Astrocyte (in vitro differentiated cells and primary cell): ENCODE measurements around the gene ELMO1. TPM values are rescaled to one million over a fixed set of nuclear protein-coding genes. Genes with fewer than 3 reads are reported as not detected.

Experiments
- DNase-seq: peaks from one replicate; pipeline ENCODE4 v3.0.0-alpha.2; 2010; ENCODE audit warnings: low read depth
- FAIRE-seq: peaks from 2 replicates; lab custom pipeline; 2011; peaks lifted over from hg19 to GRCh38; lab: Jason Lieb, UNC
- H2AFZ ChIP-seq: 2 replicates; pipeline ENCODE4 v1.6.0; 2012; ENCODE audit warnings: low read depth, low read length, inconsistent platforms
- H3K27ac ChIP-seq: 2 replicates; pipeline ENCODE4 v1.5.1; 2011; ENCODE audit warnings: low read depth, low read length, inconsistent platforms
- H3K27me3 ChIP-seq: 2 replicates; pipeline ENCODE4 v1.6.0; 2011; ENCODE audit warnings: low read length, inconsistent platforms; ENCODE audit not compliant: insufficient read depth
- H3K36me3 ChIP-seq: 2 replicates; pipeline ENCODE4 v1.5.1; 2011; ENCODE audit warnings: low read length, inconsistent platforms; ENCODE audit not compliant: insufficient read depth
- H3K4me1 ChIP-seq: 2 replicates; pipeline ENCODE4 v1.5.1; 2011; ENCODE audit warnings: low read length, inconsistent platforms; ENCODE audit not compliant: insufficient read depth
- H3K4me2 ChIP-seq: 2 replicates; pipeline ENCODE4 v1.6.0; 2012; ENCODE audit warnings: low read length, inconsistent platforms
- H3K4me3 ChIP-seq: 2 replicates; pipeline ENCODE4 v1.5.1; 2011; ENCODE audit warnings: low read depth, mild to moderate bottlenecking, low read length, inconsistent platforms; ENCODE audit not compliant: insufficient read depth
- H3K79me2 ChIP-seq: 2 replicates; pipeline ENCODE4 v1.6.0; 2012; ENCODE audit warnings: mild to moderate bottlenecking, low read length, inconsistent platforms; ENCODE audit not compliant: insufficient read depth
- H3K9ac ChIP-seq: 2 replicates; pipeline ENCODE4 v1.6.0; 2012; ENCODE audit warnings: mild to moderate bottlenecking, low read length, inconsistent platforms
- H3K9me3 ChIP-seq: 2 replicates; pipeline ENCODE4 v1.5.1; 2012; ENCODE audit warnings: low read depth, mild to moderate bottlenecking, low read length, inconsistent platforms; ENCODE audit not compliant: insufficient read depth
- H4K20me1 ChIP-seq: 2 replicates; pipeline ENCODE4 v1.6.0; 2012; ENCODE audit warnings: low read length, inconsistent platforms; ENCODE audit not compliant: insufficient read depth
- H3K27ac Mint-ChIP-seq: one replicate; pipeline ENCODE4 v1.8.0; 2021; ENCODE audit warnings: mild to moderate bottlenecking, mixed read lengths; ENCODE audit not compliant: unreplicated experiment
- H3K27me3 Mint-ChIP-seq: one replicate; pipeline ENCODE4 v1.8.0; 2021; ENCODE audit warnings: low read depth, mixed read lengths; ENCODE audit not compliant: unreplicated experiment
- H3K36me3 Mint-ChIP-seq: one replicate; pipeline ENCODE4 v1.8.0; 2021; ENCODE audit warnings: low read depth, mixed read lengths; ENCODE audit not compliant: unreplicated experiment
- H3K4me1 Mint-ChIP-seq: one replicate; pipeline ENCODE4 v1.8.0; 2021; ENCODE audit warnings: low read depth, mixed read lengths; ENCODE audit not compliant: unreplicated experiment
- H3K4me3 Mint-ChIP-seq: one replicate; pipeline ENCODE4 v1.8.0; 2021; ENCODE audit warnings: mild to moderate bottlenecking, moderate library complexity, mixed read lengths; ENCODE audit not compliant: unreplicated experiment
- H3K9me3 Mint-ChIP-seq: one replicate; pipeline ENCODE4 v1.8.0; 2021; ENCODE audit warnings: mild to moderate bottlenecking, mixed read lengths; ENCODE audit not compliant: unreplicated experiment
- CTCF ChIP-seq: IDR thresholded peaks from 2 replicates; pipeline ENCODE4 v1.5.1; 2011; ENCODE audit warnings: low read depth, mild to moderate bottlenecking, inconsistent platforms, low read length, moderate library complexity; ENCODE audit not compliant: insufficient read depth
- EZH2 ChIP-seq: IDR thresholded peaks from 2 replicates; pipeline ENCODE4 v1.6.1; 2012; ENCODE audit warnings: mild to moderate bottlenecking, low read length, inconsistent platforms; ENCODE audit not compliant: insufficient read depth
- total RNA-seq: library from RNA; stranded (reverse); gene quantifications from 2 replicates; pipeline ENCODE4 v1.2.1, GENCODE V29; 2021

The ELMO1 gene
- total RNA-seq, 1 donor from 2014 or later, result 20.4 TPM

- H3K4me2 ChIP-seq, result no peak overlapping the region
- H3K27ac ChIP-seq, result no peak overlapping the region
- no peak overlapping the region for H3K9ac ChIP-seq
- Mint-ChIP-seq H3K4me3 (no peak overlapping the region), H3K9me3 (no peaks in the 10 kb centered on the region), H3K27me3 (no peaks in the 10 kb centered on the region), H3K36me3 (peaks cover 8% of the 10 kb centered on the region), H3K4me1 (no peaks in the 10 kb centered on the region), H3K27ac (no peak overlapping the region)
- TF ChIP-seq CTCF (no peak), EZH2 (no peak)
- no peaks in the 10 kb centered on the region for H3K79me2 ChIP-seq
- H3K4me3 ChIP-seq, result no peak overlapping the region
- H4K20me1 ChIP-seq, result no peaks in the 10 kb centered on the region
- FAIRE-seq (no peak), DNase-seq (no peak)
- no peaks in the 10 kb centered on the region for H3K9me3 ChIP-seq
- H3K36me3 ChIP-seq, result no peaks in the 10 kb centered on the region
- no peaks in the 10 kb centered on the region for H3K27me3 ChIP-seq
- H3K4me1 ChIP-seq, result no peaks in the 10 kb centered on the region
- no peak overlapping the region for H2AFZ ChIP-seq
These were observed 476.5 kb downstream of the ELMO1 start for GRCh38 chr7:36972140-36972518.

- H3K4me3 ChIP-seq, result no peak overlapping the region
- FAIRE-seq (no peak), DNase-seq (no peak)
- TF ChIP-seq CTCF (no peak), EZH2 (no peak)
- no peaks in the 10 kb centered on the region for H4K20me1 ChIP-seq
- Mint-ChIP-seq H3K27ac (no peak overlapping the region), H3K4me3 (no peak overlapping the region), H3K36me3 (peaks cover 8% of the 10 kb centered on the region), H3K27me3 (no peaks in the 10 kb centered on the region), H3K9me3 (no peaks in the 10 kb centered on the region), H3K4me1 (no peaks in the 10 kb centered on the region)
- H3K4me1 ChIP-seq, result no peaks in the 10 kb centered on the region
- no peak overlapping the region for H3K27ac ChIP-seq
- H3K79me2 ChIP-seq, result no peaks in the 10 kb centered on the region
- no peak overlapping the region for H2AFZ ChIP-seq
- no peak overlapping the region for H3K4me2 ChIP-seq
- H3K9me3 ChIP-seq, result no peaks in the 10 kb centered on the region
- no peak overlapping the region for H3K9ac ChIP-seq
- H3K27me3 ChIP-seq, result no peaks in the 10 kb centered on the region
- no peaks in the 10 kb centered on the region for H3K36me3 ChIP-seq
These were observed 477.0 kb downstream of the ELMO1 start for GRCh38 chr7:36971515-36972139.
